Measurements from ENCODE around the gene NSUN4.

GRCh38 chr1:46407636-46408035, 67.0 kb downstream of the NSUN4 start:
- TF ChIP-seq POLR2A (IDR thresholded peaks at IDR 0.05; ENCODE audit: low read depth, low read length) (no peak), GABPA (IDR thresholded peaks at IDR 0.05; ENCODE audit: low read depth) (no peak), USF2 (IDR thresholded peaks at IDR 0.05; ENCODE audit: borderline replicate concordance, low read depth, low read length) (no peak), TARDBP (IDR thresholded peaks at IDR 0.05; ENCODE audit: borderline replicate concordance) (no peak), RFX5 (IDR thresholded peaks at IDR 0.05; ENCODE audit: low read depth, low read length) (no peak), MTA3 (IDR thresholded peaks at IDR 0.05; ENCODE audit: borderline replicate concordance, low read length) (no peak), CTCF (IDR thresholded peaks at IDR 0.05 in 2 of 3, conservative IDR thresholded peaks at IDR 0.05 in 1 of 3; ENCODE audit: control insufficient read depth in 2 of 3, extremely low read depth in 1 of 3, insufficient read depth in 1 of 3, low read depth in 3 of 3, low read length in 3 of 3) (no peak)

Measured in GM12878 (cell line).